ENCODE data around the gene ADTRP. TPM values are rescaled to one million over a fixed set of nuclear protein-coding genes. Genes with fewer than 3 reads are reported as not detected.

Gene ADTRP, protein sequence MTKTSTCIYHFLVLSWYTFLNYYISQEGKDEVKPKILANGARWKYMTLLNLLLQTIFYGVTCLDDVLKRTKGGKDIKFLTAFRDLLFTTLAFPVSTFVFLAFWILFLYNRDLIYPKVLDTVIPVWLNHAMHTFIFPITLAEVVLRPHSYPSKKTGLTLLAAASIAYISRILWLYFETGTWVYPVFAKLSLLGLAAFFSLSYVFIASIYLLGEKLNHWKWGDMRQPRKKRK
- total RNA-seq = 10 to 100 TPM; 33.5 to 75.2 TPM

DNA sequence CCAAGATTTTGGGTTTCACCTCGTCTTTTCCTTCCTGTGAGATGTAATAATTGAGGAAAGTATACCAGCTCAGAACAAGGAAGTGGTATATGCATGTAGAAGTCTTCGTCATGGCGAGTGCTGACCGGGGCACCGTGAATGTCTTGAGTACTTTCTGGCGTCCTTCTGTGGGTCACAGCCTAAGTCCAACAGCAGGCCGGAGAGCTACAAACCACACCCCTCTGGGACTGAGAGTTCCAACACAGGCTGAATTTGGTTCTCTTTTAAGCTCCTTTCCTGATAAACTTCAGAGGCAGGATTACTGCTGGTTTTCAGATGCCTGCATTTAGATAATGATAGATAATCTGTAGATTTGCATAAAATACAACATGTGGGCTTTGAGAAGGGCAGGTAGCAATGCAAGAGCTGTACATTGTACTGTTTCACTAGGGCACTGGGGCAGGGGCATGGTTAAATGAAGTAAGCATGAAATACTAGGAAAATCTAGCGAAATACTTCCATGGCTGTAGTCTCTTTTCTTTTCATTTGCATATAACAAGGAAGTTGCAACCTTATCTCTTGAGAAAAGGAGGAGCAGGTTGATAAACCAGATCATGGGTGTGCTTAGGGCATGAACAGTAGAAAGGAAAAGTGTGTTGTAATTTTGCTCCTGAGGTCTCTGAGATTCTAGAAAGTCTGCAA is at the start of gene ADTRP:
Gene ADTRP, minus strand, starts transcription at position 156 of the 681 bp plus-strand sequence. Its CDS starts 44 bp downstream, at position 112.
- H3K27ac Mint-ChIP-seq = no peak within 1 kb of the TSS
- ATAC-seq = no peak
- peaks cover 0 to 16% of the 10 kb centered on the region in 2 donors for H3K36me3 Mint-ChIP-seq
- DNase-seq (ENCODE audit: low spot score in 2 of 2) = no peak
- peaks cover 0 to 18% of the 10 kb centered on the region in 2 donors for H3K9me3 Mint-ChIP-seq

DNA sequence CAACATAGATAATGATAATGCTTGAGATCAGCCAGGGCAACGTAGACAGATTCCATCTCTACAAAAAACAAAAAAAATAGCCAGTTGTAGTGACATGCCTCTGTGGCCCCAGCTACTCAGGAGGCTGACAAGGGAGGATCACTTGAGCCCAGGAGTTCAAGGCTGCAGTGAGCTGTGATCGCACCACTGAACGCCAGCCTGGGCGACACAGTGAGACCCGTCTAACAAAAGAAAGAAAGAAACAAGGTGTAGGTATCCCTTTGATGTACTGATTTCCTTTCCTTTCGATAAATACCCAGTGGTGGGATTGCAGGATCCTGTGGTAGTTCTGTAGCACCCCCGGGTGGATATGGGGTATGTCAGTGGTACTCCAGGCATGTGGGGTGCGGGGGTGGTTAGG is 48.2 kb upstream of the ADTRP start:
- Mint-ChIP-seq H3K36me3 (peaks cover 0 to 6% of the 10 kb centered on the region in 2 donors), H3K27ac (no peak overlapping the region), H3K9me3 (peaks cover 0 to 4% of the 10 kb centered on the region in 2 donors)
- DNase-seq (ENCODE audit: low spot score in 2 of 2) = no peak
- ATAC-seq = no peak

DNA sequence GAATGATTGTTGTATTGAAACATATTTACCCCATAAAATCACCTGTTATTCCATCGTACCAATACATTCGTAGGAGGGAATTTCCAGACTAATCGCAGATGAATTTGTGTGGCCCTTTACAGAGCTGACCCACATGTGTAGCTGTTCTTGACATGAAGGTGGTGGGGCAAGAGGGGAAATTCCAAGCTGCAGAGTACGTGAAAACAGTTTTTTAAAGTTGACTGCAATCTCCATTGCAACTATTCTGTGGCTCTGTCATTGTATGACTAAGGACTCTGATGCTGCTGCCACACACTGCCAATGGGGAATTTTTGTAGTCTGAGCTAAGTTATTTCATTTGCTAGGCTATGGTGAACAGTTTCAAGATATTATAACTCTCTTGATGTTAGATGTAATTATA is 46.4 kb upstream of the ADTRP start:
- H3K36me3 Mint-ChIP-seq = peaks cover 0 to 6% of the 10 kb centered on the region in 2 donors
- H3K9me3 Mint-ChIP-seq = peaks cover 0 to 4% of the 10 kb centered on the region in 2 donors
- peak overlapping the region in 1 of 2 donors; percentile 72 for H3K27ac Mint-ChIP-seq
- ATAC-seq (peak; percentile 87 to 92), DNase-seq (ENCODE audit: low spot score in 2 of 2) (no peak)

DNA sequence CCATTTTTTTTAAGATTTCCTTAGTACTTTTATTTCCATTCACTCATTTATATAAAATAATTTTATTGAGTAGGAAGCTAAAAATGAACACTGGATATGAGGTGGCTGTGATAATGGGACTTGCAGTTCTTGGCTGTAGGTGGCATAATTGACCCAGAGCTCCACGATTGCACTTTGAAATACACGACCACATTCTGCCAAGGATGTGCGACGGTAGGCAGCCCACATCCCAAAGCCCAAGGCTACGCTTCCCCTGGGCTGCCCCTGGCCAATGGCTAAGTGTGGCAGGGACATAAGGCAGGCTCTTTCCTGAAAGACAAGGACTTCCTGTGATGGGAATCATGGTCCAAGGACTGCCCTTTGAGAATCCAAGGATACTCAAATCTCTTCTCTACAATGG is 43.7 kb upstream of the ADTRP start:
- Mint-ChIP-seq H3K36me3 (peaks cover 0 to 6% of the 10 kb centered on the region in 2 donors), H3K9me3 (peaks cover 0 to 4% of the 10 kb centered on the region in 2 donors), H3K27ac (no peak overlapping the region)
- DNase-seq (ENCODE audit: low spot score in 2 of 2) (no peak), ATAC-seq (no peak)

DNA sequence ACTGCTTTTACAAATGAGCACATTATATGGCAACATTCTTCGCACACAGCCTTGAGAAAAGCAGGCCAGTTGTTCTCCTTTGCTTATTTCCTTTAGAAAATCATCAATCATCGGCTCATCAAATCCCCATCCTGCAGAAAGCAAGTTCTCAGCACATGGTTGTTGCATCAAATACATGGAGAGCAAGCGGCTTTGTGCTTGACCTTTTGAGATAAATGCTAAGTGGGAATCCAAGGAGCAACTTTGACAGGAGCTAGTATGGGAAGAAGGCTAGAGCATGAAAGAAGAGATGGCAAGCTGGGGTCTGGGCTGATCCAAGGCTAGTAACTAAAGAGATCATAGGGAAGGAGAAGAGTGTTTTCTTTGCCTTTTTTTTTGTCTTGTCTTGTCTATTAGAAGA is 43.2 kb upstream of the ADTRP start:
- DNase-seq (ENCODE audit: low spot score in 2 of 2) (no peak), ATAC-seq (no peak)
- peaks cover 0 to 6% of the 10 kb centered on the region in 2 donors for H3K36me3 Mint-ChIP-seq
- H3K9me3 Mint-ChIP-seq = peaks cover 0 to 4% of the 10 kb centered on the region in 2 donors
- H3K27ac Mint-ChIP-seq = no peak overlapping the region

DNA sequence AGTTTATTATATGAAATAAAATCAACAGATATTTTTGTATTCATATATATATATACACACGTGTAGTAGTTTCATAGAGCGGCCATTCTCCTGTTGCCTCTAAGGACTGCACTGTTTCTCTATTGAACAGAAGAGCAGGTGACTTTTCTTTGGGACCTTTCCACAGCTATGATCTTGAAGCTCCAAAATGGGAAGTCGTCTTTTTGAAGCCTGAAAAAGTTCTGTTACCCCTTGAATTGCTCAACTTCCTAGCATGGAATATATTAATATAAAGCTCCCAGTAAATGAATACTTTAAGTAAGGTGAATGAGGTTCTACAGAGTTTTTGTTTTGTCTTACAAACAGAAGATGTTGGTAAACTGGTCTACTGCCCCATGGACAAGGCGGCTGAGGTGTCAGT is 42.2 kb upstream of the ADTRP start:
- ATAC-seq = no peak
- Mint-ChIP-seq H3K27ac (no peak overlapping the region), H3K9me3 (peaks cover 0 to 4% of the 10 kb centered on the region in 2 donors), H3K36me3 (peaks cover 0 to 6% of the 10 kb centered on the region in 2 donors)
- no peak for DNase-seq (ENCODE audit: low spot score in 2 of 2)

DNA sequence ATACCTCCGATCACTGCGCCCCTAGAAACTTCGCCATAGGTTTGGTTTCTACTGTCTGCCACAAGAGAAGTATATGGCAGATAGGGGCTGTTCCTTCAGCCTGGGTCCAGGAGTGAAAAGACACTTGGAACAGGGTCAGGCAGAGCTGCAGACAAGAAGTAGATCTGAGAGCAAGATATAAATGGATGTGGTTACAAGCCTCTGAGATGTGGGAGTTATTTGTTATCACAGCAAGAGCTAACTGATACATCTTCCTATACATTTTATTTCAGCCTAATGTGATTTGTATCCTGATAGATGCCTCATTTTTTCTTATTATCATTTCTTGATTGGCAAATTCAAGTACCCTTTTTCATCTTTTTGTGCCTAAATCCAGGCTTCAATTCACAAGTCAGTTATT is 40.9 kb upstream of the ADTRP start:
- H3K27ac Mint-ChIP-seq = no peak overlapping the region
- ATAC-seq = no peak

DNA sequence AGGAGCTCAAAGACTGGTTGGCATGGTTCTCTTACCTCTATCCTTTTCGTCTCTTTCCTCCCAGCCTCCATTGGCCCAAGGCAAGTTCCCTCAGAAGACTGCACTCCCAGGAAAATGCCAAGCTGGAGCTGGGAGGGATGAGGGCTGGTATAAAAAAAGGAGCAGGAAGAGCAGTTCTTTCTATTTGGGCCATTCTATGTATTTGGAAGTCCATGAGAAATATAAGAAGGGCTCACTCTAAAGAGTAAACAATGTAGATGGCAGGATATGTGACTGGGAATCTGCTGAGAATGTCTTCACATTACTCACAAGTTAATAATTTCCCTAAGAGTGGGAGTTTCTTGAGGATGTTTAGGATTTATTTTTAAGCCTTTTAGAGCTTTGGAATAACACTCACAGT is 36.6 kb upstream of the ADTRP start:
- H3K27ac Mint-ChIP-seq = peak overlapping the region in 1 of 2 donors; percentile 7

More for the DNA sequence above, 40.9 kb upstream of the ADTRP start:
- H3K9me3 Mint-ChIP-seq = peaks cover 0 to 2% of the 10 kb centered on the region in 2 donors
- no peak for DNase-seq (ENCODE audit: low spot score in 2 of 2)
- peaks cover 0 to under 1% of the 10 kb centered on the region in 2 donors for H3K36me3 Mint-ChIP-seq

DNA sequence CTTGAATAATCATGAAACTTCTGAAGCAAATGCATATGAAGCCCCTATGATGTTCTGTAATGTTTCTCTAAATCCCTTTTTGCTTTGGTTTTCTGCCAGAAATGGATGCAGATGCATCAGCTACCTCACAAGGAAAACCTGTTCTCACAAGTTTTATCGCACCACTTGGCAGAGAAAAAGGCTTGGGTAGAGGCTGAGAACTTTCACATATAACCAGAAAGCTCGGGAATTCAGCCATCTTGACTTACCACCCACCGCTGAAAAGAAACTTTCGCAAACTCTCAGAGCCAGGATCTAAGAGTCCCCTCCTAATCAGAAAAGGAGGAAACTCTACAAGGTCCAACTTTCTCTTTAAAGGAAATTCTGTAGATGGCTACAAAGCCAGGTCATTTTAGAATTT is 36.2 kb upstream of the ADTRP start:
- Mint-ChIP-seq H3K27ac (no peak overlapping the region), H3K9me3 (peaks cover 0 to 12% of the 10 kb centered on the region in 2 donors), H3K36me3 (no peaks in the 10 kb centered on the region)
- no peak for DNase-seq (ENCODE audit: low spot score in 2 of 2)
- no peak for ATAC-seq

More for the DNA sequence above, 36.6 kb upstream of the ADTRP start:
- ATAC-seq (no peak), DNase-seq (ENCODE audit: low spot score in 2 of 2) (no peak)
- H3K9me3 Mint-ChIP-seq = peaks cover 0 to 12% of the 10 kb centered on the region in 2 donors
- H3K36me3 Mint-ChIP-seq = no peaks in the 10 kb centered on the region

DNA sequence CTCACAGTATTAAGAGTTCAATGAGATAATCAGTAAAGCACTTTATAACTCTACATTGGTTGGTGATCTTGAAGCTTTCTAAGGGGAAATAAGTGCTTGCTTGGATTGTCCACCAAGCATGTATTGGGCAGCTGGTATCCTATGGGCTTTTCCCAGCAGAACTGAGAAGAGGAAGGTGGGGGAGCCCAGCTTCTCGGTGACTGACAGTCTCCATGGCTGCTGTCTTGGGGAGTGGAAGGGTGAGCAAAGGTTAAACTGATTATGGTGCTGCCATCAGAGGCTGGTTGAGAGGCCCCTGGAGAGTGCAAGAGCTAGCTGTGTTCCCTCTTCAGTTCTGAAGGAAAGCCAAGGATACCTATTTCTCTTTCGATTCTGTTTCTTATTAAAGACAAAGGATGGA is 35.5 kb upstream of the ADTRP start:
- Mint-ChIP-seq H3K9me3 (peaks cover 0 to 12% of the 10 kb centered on the region in 2 donors), H3K27ac (peak overlapping the region in 1 of 2 donors; percentile 69), H3K36me3 (no peaks in the 10 kb centered on the region)
- DNase-seq (ENCODE audit: low spot score in 2 of 2) (no peak), ATAC-seq (no peak)

DNA sequence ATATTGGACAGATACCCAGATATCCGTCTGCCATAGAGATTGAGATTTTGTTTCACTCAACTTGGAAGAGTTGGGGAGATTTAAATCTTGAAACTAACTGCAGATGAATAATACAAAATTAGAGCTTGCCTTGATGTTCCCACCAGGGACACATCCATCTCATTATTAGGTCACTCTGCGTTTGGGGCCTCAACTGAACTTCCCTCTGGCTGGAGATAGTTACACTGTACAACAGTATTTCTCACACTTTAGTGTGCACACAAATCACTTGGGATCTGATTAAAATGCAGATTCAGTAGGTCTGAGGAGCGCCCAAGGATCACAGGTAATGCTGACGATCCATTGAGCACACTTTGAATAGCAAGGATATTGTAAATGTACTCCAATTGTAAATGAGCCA is 35.0 kb upstream of the ADTRP start:
- ATAC-seq (no peak), DNase-seq (ENCODE audit: low spot score in 2 of 2) (no peak)
- Mint-ChIP-seq H3K36me3 (no peaks in the 10 kb centered on the region), H3K27ac (no peak overlapping the region), H3K9me3 (peaks cover 0 to 15% of the 10 kb centered on the region in 2 donors)

DNA sequence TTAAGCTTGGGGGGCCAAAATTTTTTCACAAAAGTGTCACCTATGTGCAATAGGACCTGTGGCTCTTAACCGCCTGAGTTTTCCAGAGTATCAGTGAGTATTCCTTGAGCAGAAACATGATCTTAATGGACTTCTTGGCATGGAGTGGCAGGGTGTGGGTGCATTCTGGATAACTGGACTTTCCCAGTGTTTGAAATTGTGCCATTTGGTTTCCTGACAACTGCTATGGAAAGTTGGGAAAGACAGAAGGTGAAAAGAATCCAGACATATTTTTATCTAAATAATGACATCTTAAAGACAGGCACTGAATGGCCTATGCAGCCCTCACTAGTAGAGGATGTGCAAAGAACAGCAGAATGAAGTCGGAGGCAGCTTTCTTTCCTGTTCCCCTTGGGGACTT is 34.3 kb upstream of the ADTRP start:
- peaks cover 0 to 15% of the 10 kb centered on the region in 2 donors for H3K9me3 Mint-ChIP-seq
- ATAC-seq (no peak), DNase-seq (ENCODE audit: low spot score in 2 of 2) (no peak)
- no peaks in the 10 kb centered on the region for H3K36me3 Mint-ChIP-seq
- no peak overlapping the region for H3K27ac Mint-ChIP-seq

DNA sequence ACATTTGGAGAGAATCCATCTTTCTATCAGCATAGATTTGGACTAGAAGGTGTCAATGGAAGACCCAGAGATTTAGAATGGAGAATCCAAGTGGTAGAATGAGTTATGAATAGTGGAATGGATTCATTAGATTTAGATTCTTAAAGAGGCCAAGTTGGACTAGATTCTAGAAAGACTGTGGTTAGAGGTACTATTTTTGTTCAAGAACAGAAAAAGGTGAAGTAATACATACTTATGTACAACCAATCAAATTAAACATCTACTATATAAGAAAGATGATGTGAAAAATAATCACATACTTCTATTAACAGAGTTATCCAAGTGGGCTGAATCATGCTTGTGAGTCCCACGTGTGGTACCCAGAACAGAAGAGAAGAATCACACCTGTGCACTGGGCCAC is 33.8 kb upstream of the ADTRP start:
- DNase-seq (ENCODE audit: low spot score in 2 of 2) = no peak
- Mint-ChIP-seq H3K27ac (no peak overlapping the region), H3K9me3 (peaks cover 0 to 15% of the 10 kb centered on the region in 2 donors), H3K36me3 (no peaks in the 10 kb centered on the region)
- no peak for ATAC-seq

DNA sequence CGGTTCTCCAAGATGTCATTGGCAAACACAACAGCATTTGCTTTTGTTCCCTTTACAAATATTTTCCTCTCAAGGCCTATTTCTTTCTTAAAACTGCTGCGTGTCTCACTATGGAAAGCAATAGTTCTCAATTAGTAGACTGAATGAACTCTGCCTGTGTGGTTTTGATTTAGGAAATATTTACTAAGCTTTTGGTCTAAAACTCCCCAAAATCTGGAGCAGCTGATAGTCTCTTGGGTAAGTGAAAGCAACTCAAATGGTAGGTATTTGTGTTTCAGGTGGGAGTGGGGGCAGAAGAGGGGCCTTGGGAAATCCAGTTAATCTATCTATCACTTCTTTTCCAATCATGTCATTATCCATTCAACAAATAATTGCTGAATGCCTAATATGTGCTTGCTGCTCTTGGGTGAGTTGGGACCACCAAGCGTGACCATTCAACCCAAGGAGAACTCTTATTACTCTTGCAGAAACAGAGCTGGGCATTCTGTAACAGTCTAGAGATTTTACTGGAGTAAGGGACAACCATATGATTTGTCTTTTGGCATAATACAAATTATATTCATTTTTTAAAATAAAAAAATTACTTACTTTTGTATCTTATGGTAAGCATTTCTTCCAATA is 33.2 kb upstream of the ADTRP start:
- DNase-seq (ENCODE audit: low spot score in 2 of 2) = no peak
- H3K36me3 Mint-ChIP-seq = no peaks in the 10 kb centered on the region
- H3K27ac Mint-ChIP-seq = no peak overlapping the region
- peaks cover 0 to 15% of the 10 kb centered on the region in 2 donors for H3K9me3 Mint-ChIP-seq
- peak in 1 of 2 donors; percentile 43 for ATAC-seq

DNA sequence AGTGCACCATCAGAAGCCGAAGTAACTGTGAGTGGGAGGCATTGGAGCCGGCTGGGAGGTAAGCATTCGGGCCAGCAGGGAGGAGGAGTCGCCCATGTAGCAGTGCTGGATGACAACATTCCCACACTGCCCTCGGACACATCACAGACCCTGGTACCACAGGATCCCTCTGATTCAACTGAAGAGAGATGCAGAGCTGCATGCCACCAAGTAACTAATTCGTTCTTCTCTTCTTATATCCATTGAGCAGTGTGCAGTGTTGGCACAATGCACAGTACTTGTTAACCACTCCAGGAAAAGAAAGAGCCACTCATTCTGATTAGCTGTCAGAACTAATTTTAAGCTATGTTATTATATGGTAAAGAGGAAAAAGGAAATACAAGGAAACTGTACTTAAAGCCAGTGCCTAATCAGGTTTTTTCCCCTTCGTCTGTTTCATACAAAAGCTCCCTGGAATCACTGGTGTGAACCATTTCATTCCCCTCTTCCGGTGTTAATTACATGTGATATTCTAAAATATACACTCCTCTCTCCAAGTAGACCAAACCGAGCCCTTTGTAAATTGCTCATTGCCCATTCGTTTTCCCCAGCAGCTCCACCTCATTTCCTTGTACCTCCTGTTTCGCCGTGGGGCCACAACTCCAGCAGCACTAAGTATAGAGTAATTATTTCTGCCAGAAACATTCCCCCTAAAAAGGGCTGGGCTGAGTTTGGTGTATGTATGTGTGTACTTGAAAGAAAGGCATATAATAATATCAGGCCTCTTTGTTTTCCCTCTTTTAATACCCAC is 32.4 kb upstream of the ADTRP start:
- H3K9me3 Mint-ChIP-seq = peaks cover 0 to 15% of the 10 kb centered on the region in 2 donors
- ATAC-seq = peak in 1 of 2 donors; percentile 43
- no peak for DNase-seq (ENCODE audit: low spot score in 2 of 2)
- no peaks in the 10 kb centered on the region for H3K36me3 Mint-ChIP-seq
- peak overlapping the region in 1 of 2 donors; percentile 33 for H3K27ac Mint-ChIP-seq

DNA sequence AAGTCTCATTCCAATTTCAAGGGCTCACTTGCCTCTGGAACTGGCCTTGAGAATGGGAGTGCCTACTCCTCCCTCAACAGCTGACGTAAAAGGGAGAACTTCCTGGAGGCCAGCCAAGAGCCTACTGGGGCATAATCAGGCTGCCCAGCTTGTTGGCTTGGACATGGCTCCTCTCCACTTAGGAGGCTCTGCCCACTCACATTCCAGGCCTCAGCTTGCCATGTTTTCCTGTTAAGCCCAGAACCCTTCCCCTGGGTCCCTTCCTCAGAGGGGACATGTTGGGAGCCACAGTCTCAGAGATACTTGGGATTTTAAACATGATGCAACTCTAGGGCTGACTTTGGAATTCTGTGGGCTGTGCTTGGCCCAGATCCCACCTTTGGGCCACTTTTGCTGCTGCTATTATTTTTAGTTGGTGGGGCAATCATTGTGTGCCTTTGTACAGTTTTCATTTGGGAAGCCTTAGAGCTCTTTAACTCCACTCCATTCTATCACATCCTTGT is 31.5 kb upstream of the ADTRP start:
- ATAC-seq = no peak
- H3K27ac Mint-ChIP-seq = no peak overlapping the region
- H3K9me3 Mint-ChIP-seq = peaks cover 0 to 15% of the 10 kb centered on the region in 2 donors
- no peak for DNase-seq (ENCODE audit: low spot score in 2 of 2)
- H3K36me3 Mint-ChIP-seq = no peaks in the 10 kb centered on the region

Data from activated naive CD4-positive, alpha-beta T cell treated with anti-CD3 and anti-CD28 coated beads, Interleukin-2, amount 50 U/mL, for 72 hours (primary cell).